GM06990 (cell line): ENCODE results near the gene UBE4B.

Experiments used
- DNase-seq: peaks from one replicate; pipeline ENCODE4 v3.0.0-alpha.2; 2011; ENCODE audit not compliant: insufficient read length; ENCODE audit errors: extremely low read depth
- H3K27me3 ChIP-seq: replicated peaks from 2 replicates; pipeline ENCODE4 v1.6.0; 2011; ENCODE audit warnings: low read length; ENCODE audit not compliant: control insufficient read depth, insufficient read depth
- H3K36me3 ChIP-seq: 2 replicates; pipeline ENCODE4 v1.5.1; 2011; ENCODE audit warnings: low read length; ENCODE audit not compliant: control insufficient read depth, insufficient read depth
- H3K4me3 ChIP-seq: replicated peaks from 2 replicates; pipeline ENCODE4 v1.5.1; 2011; ENCODE audit warnings: low read depth, mild to moderate bottlenecking, control low read depth, low read length
- TF ChIP-seq, protein P1 (sequence below): IDR thresholded peaks from 2 replicates; pipeline ENCODE4 v1.5.1; 2011; ENCODE audit warnings: low read length, control low read depth, mild to moderate bottlenecking, inconsistent platforms; ENCODE audit not compliant: insufficient read depth, poor library complexity, severe bottlenecking

UBE4B gene

DNA sequence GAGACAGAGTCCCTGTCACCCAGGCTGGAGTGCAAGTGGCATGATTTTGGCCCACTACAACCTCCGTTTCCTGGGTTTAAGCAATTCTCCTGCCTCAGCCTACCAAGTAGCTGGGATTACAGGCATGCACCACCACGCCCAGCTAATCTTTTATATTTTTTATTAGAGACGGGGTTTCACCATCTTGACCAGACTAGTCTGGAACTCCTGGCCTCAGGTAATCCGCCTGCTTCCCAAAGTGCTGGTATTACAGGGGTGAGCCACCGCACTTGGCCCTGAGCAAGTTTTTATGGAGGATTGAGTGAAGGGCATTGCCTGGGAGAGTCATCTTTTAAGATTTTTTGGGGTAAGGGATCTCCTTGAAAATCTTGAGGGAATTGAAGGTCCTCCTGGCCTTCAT is 28.5 kb downstream of the UBE4B start:
- Histone ChIP-seq H3K4me3 (no peak overlapping the region), H3K27me3 (no peaks in the 10 kb centered on the region), H3K36me3 (peaks cover 2% of the 10 kb centered on the region)
- no peak for DNase-seq
- TF ChIP-seq, protein P1, sequence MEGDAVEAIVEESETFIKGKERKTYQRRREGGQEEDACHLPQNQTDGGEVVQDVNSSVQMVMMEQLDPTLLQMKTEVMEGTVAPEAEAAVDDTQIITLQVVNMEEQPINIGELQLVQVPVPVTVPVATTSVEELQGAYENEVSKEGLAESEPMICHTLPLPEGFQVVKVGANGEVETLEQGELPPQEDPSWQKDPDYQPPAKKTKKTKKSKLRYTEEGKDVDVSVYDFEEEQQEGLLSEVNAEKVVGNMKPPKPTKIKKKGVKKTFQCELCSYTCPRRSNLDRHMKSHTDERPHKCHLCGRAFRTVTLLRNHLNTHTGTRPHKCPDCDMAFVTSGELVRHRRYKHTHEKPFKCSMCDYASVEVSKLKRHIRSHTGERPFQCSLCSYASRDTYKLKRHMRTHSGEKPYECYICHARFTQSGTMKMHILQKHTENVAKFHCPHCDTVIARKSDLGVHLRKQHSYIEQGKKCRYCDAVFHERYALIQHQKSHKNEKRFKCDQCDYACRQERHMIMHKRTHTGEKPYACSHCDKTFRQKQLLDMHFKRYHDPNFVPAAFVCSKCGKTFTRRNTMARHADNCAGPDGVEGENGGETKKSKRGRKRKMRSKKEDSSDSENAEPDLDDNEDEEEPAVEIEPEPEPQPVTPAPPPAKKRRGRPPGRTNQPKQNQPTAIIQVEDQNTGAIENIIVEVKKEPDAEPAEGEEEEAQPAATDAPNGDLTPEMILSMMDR: no peak

DNA sequence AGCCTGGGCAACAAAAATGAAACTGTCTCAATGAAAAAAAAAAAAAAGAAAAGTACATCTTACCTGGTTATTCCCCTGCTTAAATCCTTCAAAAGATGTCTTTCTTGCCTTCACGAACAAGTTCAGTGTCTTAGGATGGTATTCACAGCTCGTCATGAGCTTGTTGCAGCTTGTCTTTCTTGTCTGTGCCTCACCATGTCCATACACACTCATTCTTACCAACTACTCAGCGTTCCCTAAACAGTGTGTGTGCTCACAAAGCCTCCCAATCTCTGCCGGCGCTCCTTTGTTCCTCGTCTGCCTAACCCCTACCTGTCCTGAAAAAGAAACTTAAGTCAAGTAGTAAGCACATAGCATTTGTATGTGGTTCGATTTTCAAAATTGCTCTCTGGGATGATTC is 31.1 kb downstream of the UBE4B start:
- Histone ChIP-seq H3K27me3 (no peaks in the 10 kb centered on the region), H3K4me3 (no peak overlapping the region), H3K36me3 (no peaks in the 10 kb centered on the region)
- no peak for DNase-seq
- TF ChIP-seq, protein P1: no peak

DNA sequence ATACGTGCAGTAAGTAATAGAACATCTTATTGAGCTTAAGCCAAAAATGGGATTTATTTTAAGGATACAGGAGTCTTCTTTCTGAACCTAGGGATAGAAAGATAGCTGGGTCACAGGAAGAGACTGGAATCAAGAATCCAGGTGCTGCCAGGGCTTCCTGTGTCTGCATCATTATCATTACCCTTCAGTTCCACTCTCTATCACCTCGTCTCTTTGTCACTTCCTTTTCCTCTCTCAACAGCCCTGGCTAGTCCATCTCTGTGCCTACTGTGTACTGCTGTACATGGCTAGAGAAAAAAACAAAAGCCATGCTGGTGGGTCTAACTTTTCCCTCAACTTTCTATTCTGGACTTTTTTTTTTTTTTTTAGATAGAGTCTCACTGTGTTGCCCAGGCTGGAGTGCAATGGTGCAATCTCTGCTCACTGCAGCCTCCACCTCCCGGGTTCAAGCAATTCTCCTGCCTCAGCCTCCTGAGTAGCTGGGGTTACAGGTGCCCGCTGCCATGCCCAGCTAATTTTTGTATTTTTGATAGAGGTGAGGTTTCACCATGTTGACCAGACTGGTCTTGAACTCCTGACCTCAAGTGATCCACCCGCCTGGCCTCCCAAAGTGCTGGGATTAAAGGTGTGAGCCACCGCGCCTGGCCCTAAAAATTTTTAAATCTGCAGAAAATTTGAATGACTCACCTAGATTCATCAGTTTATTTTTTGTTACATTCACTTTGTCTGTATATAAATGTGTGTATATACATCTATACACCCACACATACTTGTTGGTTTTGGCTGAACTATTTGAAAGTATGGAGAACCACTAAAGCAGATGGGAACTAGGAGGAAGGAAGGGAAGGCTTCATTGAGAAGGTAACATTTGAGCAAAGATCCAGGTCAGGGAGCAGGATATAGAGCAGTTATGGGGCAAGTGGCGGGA is 31.9 kb downstream of the UBE4B start:
- H3K4me3 ChIP-seq: no peak overlapping the region
- TF ChIP-seq, protein P1: no peak
- no peaks in the 10 kb centered on the region for H3K27me3 ChIP-seq
- H3K36me3 ChIP-seq: no peaks in the 10 kb centered on the region
- DNase-seq: no peak

DNA sequence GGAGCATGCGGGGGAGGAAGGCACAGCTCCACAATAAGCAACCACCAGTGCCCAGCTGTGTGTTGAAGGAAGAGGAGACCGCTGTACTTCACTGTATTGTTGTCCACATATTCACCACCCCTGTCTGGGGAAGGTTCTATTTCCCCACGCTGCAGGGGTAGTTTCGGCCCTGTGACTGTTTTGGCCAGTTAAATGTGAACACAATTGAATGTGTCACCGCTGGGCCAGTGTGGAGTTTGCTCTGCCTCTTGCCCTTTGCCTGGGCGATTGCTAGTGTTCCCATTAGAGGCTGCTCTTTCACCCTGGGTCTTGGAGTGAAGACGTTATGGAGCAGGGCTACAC is 32.6 kb downstream of the UBE4B start:
- Histone ChIP-seq H3K27me3 (no peaks in the 10 kb centered on the region), H3K36me3 (no peaks in the 10 kb centered on the region), H3K4me3 (no peak overlapping the region)
- no peak for DNase-seq
- TF ChIP-seq, protein P1: no peak

DNA sequence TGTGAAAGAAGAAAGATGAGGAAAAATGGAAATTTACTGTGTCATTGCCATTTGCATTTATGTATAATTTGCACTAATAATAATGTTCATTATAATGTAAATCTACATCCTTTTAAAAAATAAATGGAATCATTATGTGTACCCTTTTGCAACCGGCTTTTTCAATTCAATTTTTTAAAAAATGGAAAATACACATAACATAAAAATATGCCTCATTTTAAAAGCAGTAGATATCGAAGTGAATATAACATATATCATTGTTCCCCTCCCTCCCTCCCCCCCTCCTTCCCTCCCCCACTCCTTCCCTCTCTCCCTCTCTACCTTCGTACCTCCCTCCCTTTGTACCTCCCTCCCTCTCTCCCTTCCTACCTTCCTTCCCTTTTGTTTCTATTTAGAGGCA is 33.0 kb downstream of the UBE4B start:
- TF ChIP-seq, protein P1: no peak
- Histone ChIP-seq H3K36me3 (no peaks in the 10 kb centered on the region), H3K4me3 (no peak overlapping the region), H3K27me3 (no peaks in the 10 kb centered on the region)
- no peak for DNase-seq
